ENCODE measurements around the gene RAB1B. TPM values are rescaled to one million over a fixed set of nuclear protein-coding genes. Genes with fewer than 3 reads are reported as not detected.

Gene RAB1B
- total RNA-seq, 1 donor from 2014 or later = 120 TPM

DNA sequence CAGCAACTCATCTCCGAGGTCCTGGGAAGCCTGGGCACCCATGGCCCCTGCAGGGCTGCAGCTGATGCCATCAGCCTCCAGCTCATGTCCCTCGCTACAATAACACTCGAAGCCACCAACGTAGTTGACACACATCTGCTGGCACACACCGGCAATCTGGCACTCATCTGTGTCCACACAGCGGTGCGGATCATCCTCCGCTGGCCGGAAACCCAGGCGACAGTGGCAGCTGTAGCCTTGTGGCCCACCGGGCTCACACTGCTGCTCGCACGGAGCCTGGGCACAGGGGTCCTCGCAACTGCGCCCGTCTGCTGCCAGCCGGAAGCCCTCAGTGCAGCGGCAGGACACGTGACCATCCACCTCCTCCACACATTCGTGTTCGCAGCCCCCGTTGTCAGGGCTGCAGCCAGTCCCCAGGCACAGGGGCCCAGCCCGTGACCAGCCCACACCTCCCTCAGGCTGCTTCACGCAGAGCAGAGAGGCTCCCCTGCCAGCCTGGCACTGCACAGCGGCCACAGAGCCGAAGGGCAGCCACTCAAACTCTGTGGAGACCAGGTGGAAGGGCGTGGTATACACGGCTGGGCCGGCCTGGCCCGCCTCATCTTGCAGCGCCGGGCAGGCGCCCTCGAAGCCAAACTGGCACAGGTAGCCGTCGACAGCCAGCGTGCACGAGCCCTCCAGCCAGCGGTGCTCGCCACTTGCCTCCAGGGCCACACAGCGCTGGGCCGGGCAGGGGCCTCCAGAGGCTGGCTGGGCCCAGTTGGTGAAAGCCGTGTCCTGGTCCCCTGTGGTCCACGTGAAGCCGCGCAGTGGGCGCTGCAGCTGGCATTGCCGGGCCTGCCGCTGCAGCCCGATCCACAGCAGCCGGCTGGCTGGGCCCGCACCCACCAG is 47.7 kb downstream of the RAB1B start:
- H3K79me2 ChIP-seq (ENCODE audit: insufficient read depth, low read length) = peaks cover 32% of the 10 kb centered on the region
- TF ChIP-seq, protein P1, sequence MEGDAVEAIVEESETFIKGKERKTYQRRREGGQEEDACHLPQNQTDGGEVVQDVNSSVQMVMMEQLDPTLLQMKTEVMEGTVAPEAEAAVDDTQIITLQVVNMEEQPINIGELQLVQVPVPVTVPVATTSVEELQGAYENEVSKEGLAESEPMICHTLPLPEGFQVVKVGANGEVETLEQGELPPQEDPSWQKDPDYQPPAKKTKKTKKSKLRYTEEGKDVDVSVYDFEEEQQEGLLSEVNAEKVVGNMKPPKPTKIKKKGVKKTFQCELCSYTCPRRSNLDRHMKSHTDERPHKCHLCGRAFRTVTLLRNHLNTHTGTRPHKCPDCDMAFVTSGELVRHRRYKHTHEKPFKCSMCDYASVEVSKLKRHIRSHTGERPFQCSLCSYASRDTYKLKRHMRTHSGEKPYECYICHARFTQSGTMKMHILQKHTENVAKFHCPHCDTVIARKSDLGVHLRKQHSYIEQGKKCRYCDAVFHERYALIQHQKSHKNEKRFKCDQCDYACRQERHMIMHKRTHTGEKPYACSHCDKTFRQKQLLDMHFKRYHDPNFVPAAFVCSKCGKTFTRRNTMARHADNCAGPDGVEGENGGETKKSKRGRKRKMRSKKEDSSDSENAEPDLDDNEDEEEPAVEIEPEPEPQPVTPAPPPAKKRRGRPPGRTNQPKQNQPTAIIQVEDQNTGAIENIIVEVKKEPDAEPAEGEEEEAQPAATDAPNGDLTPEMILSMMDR (IDR thresholded peaks at IDR 0.05; ENCODE audit: insufficient read depth, low read depth, low read length) = no peak
- TF ChIP-seq EZH2 (IDR thresholded peaks at IDR 0.05; ENCODE audit: insufficient read depth, low read length) = no peak
- H3K9me3 ChIP-seq (ENCODE audit: insufficient read depth, low read depth, low read length) = no peaks in the 10 kb centered on the region
- DNase-seq (ENCODE audit: low read depth) (no peak), FAIRE-seq (no peak)
- peak overlapping the region; percentile 80 for H3K9ac ChIP-seq (ENCODE audit: low read length)
- H3K4me2 ChIP-seq (ENCODE audit: low read length) = peak overlapping the region; percentile 81
- H4K20me1 ChIP-seq (ENCODE audit: insufficient read depth, low read length) = peaks cover 15% of the 10 kb centered on the region
- Mint-ChIP-seq H3K4me1 (ENCODE audit: low read depth, unreplicated experiment) (peaks cover 34% of the 10 kb centered on the region), H3K27me3 (ENCODE audit: low read depth, unreplicated experiment) (peaks cover 2% of the 10 kb centered on the region), H3K27ac (ENCODE audit: unreplicated experiment) (no peak overlapping the region), H3K4me3 (ENCODE audit: unreplicated experiment) (no peak overlapping the region), H3K9me3 (ENCODE audit: unreplicated experiment) (peaks cover 16% of the 10 kb centered on the region), H3K36me3 (ENCODE audit: low read depth, unreplicated experiment) (peaks cover 8% of the 10 kb centered on the region)
- no peaks in the 10 kb centered on the region for H3K36me3 ChIP-seq (ENCODE audit: insufficient read depth, low read length)
- no peaks in the 10 kb centered on the region for H3K27me3 ChIP-seq (ENCODE audit: insufficient read depth, low read length)
- peaks cover 53% of the 10 kb centered on the region for H3K4me1 ChIP-seq (ENCODE audit: insufficient read depth, low read length)
- H2AFZ ChIP-seq (ENCODE audit: low read depth, low read length) = no peak overlapping the region
- H3K27ac ChIP-seq (ENCODE audit: low read depth, low read length) = peak overlapping the region; percentile 50
- H3K4me3 ChIP-seq (ENCODE audit: insufficient read depth, low read depth, low read length) = peak overlapping the region; percentile 48

DNA sequence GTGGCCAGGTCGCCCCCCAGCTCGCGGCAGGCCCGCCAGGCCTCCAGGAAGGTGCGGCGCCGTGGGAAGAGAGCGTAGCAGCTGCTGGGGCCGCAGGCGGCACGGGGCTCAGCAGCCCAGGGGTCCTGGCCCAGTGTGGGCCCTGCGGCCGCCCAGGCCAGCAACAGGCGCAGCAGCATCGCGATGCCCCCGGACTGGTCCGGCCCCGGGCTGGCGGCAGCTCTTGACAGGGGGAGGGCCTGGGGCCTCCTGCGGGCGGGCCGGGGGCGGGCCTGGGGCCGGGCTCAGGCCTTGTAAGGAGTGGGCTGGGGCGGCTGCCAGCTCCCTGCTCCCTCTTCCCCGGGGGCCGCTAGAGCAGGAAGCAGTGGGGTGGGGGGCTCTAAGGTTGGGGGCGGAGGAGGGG is 48.4 kb downstream of the RAB1B start, which contains the start of gene CD248:
Gene CD248 (minus strand): TSS at position 196 of the 403 bp plus-strand sequence. CDS start 17 bp downstream, at position 179.
- H3K9ac ChIP-seq (ENCODE audit: low read length) = peak within 1 kb of the TSS; percentile 80
- H3K9me3 ChIP-seq (ENCODE audit: insufficient read depth, low read depth, low read length) = no peaks in the 10 kb centered on the region
- H3K4me3 ChIP-seq (ENCODE audit: insufficient read depth, low read depth, low read length) = peak within 1 kb of the TSS; percentile 48
- FAIRE-seq (no peak), DNase-seq (ENCODE audit: low read depth) (no peak)
- peak within 1 kb of the TSS; percentile 84 for H3K27ac ChIP-seq (ENCODE audit: low read depth, low read length)
- H2AFZ ChIP-seq (ENCODE audit: low read depth, low read length) = peak within 1 kb of the TSS; percentile 64
- TF ChIP-seq, protein P1 (IDR thresholded peaks at IDR 0.05; ENCODE audit: insufficient read depth, low read depth, low read length) = no peak
- TF ChIP-seq EZH2 (IDR thresholded peaks at IDR 0.05; ENCODE audit: insufficient read depth, low read length) = no peak
- H3K27me3 ChIP-seq (ENCODE audit: insufficient read depth, low read length) = no peaks in the 10 kb centered on the region
- peaks cover 32% of the 10 kb centered on the region for H3K79me2 ChIP-seq (ENCODE audit: insufficient read depth, low read length)
- no peaks in the 10 kb centered on the region for H3K36me3 ChIP-seq (ENCODE audit: insufficient read depth, low read length)
- Mint-ChIP-seq H3K36me3 (ENCODE audit: low read depth, unreplicated experiment) (peaks cover 8% of the 10 kb centered on the region), H3K27ac (ENCODE audit: unreplicated experiment) (peak within 1 kb of the TSS; percentile 88), H3K9me3 (ENCODE audit: unreplicated experiment) (peaks cover 16% of the 10 kb centered on the region), H3K27me3 (ENCODE audit: low read depth, unreplicated experiment) (peaks cover 2% of the 10 kb centered on the region), H3K4me1 (ENCODE audit: low read depth, unreplicated experiment) (peaks cover 32% of the 10 kb centered on the region), H3K4me3 (ENCODE audit: unreplicated experiment) (peak within 1 kb of the TSS; percentile 64)
- peak within 1 kb of the TSS; percentile 81 for H3K4me2 ChIP-seq (ENCODE audit: low read length)
- H4K20me1 ChIP-seq (ENCODE audit: insufficient read depth, low read length) = peaks cover 15% of the 10 kb centered on the region
- peaks cover 51% of the 10 kb centered on the region for H3K4me1 ChIP-seq (ENCODE audit: insufficient read depth, low read length)

Measured in astrocyte (in vitro differentiated cells and primary cell).